Parathyroid adenoma (tissue), 2 donors: ENCODE measurements around the gene UBAC1.

Source experiments
- H2AFZ ChIP-seq: fragments of 300-600 bp; sonication (generic); one replicate; pipeline ENCODE4 v1.7.0; 2017; ENCODE audit warnings: antibody characterized with exemption, mild to moderate bottlenecking
- H3K27ac ChIP-seq: fragments of 300-600 bp; sonication (generic); one replicate; pipeline ENCODE4 v1.7.0; 2017
- H3K27me3 ChIP-seq: fragments of 300-600 bp; sonication (generic); one replicate; pipeline ENCODE4 v1.7.0; 2017; ENCODE audit warnings: low read length; ENCODE audit not compliant: control insufficient read depth, insufficient read depth
- H3K36me3 ChIP-seq: fragments of 300-600 bp; sonication (generic); one replicate; pipeline ENCODE4 v1.7.0; 2017; ENCODE audit warnings: low read length; ENCODE audit not compliant: control insufficient read depth, insufficient read depth
- H3K4me1 ChIP-seq: fragments of 300-600 bp; sonication (generic); one replicate; pipeline ENCODE4 v1.7.0; 2017; ENCODE audit warnings: control low read depth
- H3K4me2 ChIP-seq: fragments of 300-600 bp; sonication (generic); one replicate; pipeline ENCODE4 v1.7.0; 2017; ENCODE audit warnings: low read length
- H3K4me3 ChIP-seq: fragments of 300-600 bp; sonication (generic); one replicate; pipeline ENCODE4 v1.7.0; 2017; ENCODE audit warnings: low read depth, low read length
- H3K79me2 ChIP-seq: fragments of 300-600 bp; sonication (generic); one replicate; pipeline ENCODE4 v1.7.0; 2017; ENCODE audit warnings: control low read depth
- H3K9ac ChIP-seq: fragments of 300-600 bp; sonication (generic); one replicate; pipeline ENCODE4 v1.7.0; 2017; ENCODE audit warnings: mild to moderate bottlenecking
- H3K9me3 ChIP-seq: fragments of 300-600 bp; sonication (generic); one replicate; pipeline ENCODE4 v1.7.0; 2017; ENCODE audit warnings: low read length; ENCODE audit not compliant: control insufficient read depth
- TF ChIP-seq, protein P1 (sequence below): fragments of 300-600 bp; sonication (generic); IDR thresholded peaks from one replicate; pipeline ENCODE4 v1.7.0; 2017; ENCODE audit warnings: antibody characterized with exemption, mild to moderate bottlenecking
- donor health status: primary hyperparathyroidism.

The UBAC1 gene

DNA sequence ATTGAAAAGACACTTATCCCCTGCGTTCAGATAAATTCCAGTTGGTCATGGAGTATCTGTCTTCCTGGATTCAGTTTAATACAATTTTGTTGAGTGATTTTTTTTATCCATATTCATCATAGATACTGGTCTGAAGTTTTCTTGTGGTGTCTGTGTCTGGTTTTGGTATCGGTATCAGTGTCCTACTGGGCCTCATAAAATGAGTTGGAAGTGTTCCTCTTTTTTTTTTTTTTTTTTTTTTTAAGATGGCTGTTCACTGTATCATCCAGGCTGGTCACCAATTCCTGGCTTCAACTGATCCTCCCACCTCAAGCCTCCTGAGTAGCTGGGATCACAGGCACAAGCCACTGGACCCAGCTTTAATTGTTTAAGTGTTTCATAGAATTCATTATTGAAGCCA lies 51.0 kb downstream of the UBAC1 start:
- Histone ChIP-seq H3K27ac (no peak overlapping the region), H3K4me1 (no peaks in the 10 kb centered on the region), H3K36me3 (no peaks in the 10 kb centered on the region), H3K9ac (no peak overlapping the region), H3K4me2 (no peak overlapping the region), H2AFZ (no peak overlapping the region), H3K27me3 (no peaks in the 10 kb centered on the region), H3K79me2 (no peaks in the 10 kb centered on the region), H3K4me3 (no peak overlapping the region), H3K9me3 (no peaks in the 10 kb centered on the region)
- TF ChIP-seq, protein P1, sequence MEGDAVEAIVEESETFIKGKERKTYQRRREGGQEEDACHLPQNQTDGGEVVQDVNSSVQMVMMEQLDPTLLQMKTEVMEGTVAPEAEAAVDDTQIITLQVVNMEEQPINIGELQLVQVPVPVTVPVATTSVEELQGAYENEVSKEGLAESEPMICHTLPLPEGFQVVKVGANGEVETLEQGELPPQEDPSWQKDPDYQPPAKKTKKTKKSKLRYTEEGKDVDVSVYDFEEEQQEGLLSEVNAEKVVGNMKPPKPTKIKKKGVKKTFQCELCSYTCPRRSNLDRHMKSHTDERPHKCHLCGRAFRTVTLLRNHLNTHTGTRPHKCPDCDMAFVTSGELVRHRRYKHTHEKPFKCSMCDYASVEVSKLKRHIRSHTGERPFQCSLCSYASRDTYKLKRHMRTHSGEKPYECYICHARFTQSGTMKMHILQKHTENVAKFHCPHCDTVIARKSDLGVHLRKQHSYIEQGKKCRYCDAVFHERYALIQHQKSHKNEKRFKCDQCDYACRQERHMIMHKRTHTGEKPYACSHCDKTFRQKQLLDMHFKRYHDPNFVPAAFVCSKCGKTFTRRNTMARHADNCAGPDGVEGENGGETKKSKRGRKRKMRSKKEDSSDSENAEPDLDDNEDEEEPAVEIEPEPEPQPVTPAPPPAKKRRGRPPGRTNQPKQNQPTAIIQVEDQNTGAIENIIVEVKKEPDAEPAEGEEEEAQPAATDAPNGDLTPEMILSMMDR = no peak

DNA sequence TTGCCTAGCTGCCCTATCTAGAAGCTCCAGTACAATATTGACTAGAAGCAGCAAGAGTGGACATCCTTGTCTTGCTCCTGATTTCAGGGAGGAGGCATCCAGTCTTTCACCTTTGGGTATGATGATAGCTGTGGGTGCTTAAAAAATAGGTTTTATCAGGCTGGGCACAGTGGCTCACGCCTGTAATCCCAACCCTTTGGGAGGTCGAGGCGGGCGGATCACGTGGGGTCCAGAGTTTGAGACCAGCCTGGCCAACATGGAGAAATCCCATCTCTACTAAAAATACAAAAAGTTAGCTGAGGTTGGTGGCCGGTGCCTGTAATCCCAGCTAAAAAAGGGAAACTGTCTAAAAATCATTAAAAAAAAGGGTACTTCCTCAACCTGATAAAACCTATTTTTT lies 51.8 kb downstream of the UBAC1 start:
- H3K79me2 ChIP-seq = peaks cover 5% of the 10 kb centered on the region
- H3K4me1 ChIP-seq = no peaks in the 10 kb centered on the region
- H3K9me3 ChIP-seq = no peaks in the 10 kb centered on the region
- H3K4me2 ChIP-seq = no peak overlapping the region
- H2AFZ ChIP-seq = no peak overlapping the region
- H3K9ac ChIP-seq = no peak overlapping the region
- TF ChIP-seq, protein P1 = no peak
- H3K36me3 ChIP-seq = no peaks in the 10 kb centered on the region
- no peak overlapping the region for H3K4me3 ChIP-seq
- no peak overlapping the region for H3K27ac ChIP-seq
- no peaks in the 10 kb centered on the region for H3K27me3 ChIP-seq

- Histone ChIP-seq H2AFZ (no peak overlapping the region), H3K9ac (no peak overlapping the region), H3K4me2 (peak overlapping the region; percentile 96), H3K4me1 (no peaks in the 10 kb centered on the region), H3K4me3 (no peak overlapping the region), H3K27me3 (no peaks in the 10 kb centered on the region), H3K9me3 (no peaks in the 10 kb centered on the region), H3K36me3 (no peaks in the 10 kb centered on the region), H3K27ac (no peak overlapping the region), H3K79me2 (peaks cover 7% of the 10 kb centered on the region)
- TF ChIP-seq, protein P1 = no peak
Observed at GRCh38 chr9:135908754-135909204, 52.4 kb downstream of the UBAC1 start.

DNA sequence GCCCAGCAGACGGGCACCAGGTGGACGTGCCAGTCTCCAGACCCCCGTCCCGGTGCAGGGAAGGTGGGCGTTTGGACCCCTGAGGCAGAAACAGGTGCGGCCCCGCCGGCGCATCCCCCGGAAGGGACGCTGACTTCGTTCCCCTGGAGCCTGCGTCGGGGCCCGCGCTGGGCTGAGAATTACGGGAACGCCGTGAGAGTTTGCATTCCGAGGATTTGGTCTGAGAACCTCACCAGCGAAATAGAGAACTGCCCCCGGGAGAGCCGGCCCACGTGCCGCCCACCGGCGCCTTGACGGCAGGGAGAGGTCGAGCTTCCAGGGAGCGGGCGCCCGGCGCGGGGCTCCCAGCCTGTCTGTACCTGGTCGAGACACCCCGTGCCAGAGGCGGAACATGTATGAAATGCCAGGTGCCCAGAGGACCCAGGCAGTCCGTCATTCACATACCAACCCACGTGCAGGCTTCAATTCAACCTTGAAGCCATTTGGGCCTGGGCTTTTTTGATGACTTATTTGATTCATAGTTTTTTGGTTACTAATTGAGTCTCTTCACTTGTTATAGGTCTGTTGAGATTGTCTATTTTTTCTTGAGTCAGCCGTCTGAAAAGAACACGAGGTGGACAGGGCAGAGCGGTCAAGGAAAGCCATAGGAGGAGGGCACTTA lies 53.0 kb downstream of the UBAC1 start:
- Histone ChIP-seq H3K36me3 (no peaks in the 10 kb centered on the region), H3K27ac (peak overlapping the region; percentile 12), H2AFZ (peak overlapping the region; percentile 85), H3K27me3 (no peaks in the 10 kb centered on the region), H3K4me3 (peak overlapping the region; percentile 69), H3K9ac (no peak overlapping the region), H3K4me1 (no peaks in the 10 kb centered on the region), H3K79me2 (peaks cover 13% of the 10 kb centered on the region), H3K4me2 (peak overlapping the region; percentile 96), H3K9me3 (no peaks in the 10 kb centered on the region)
- TF ChIP-seq, protein P1 = no peak
